Endothelial cell of umbilical vein (primary cell): Measurements from ENCODE around the gene LTBP1. TPM values are rescaled to one million over a fixed set of nuclear protein-coding genes. Genes with fewer than 3 reads are reported as not detected.

Source experiments
- BruUV-seq: library from RNA; stranded (reverse); fragments of 400-500 nt; replicated peaks from 2 replicates; lab custom pipeline; 2021; lab: Mats Ljungman, UMichigan
- CTCF ChIA-PET: fragments of 300-600, 350-600 bp; sonication (Branson Sonifier 250); formaldehyde crosslinking; loops from one replicate; lab custom pipeline; 2021; ENCODE audit warnings: antibody characterized with exemption, inconsistent platforms; lab: Charles Lee
- POLR2A ChIA-PET: fragments of 300-600, 350-600 bp; sonication (Branson Sonifier 250); formaldehyde crosslinking; loops from one replicate; lab custom pipeline; 2021; ENCODE audit warnings: antibody characterized with exemption, inconsistent platforms; lab: Charles Lee
- DNase-seq: peaks from one replicate; pipeline ENCODE4 v3.0.0-alpha.2; 2011; ENCODE audit warnings: low read depth, low spot score
- FAIRE-seq: peaks from 2 replicates; lab custom pipeline; 2011; peaks lifted over from hg19 to GRCh38; lab: Jason Lieb, UNC
- H2AFZ ChIP-seq: 2 replicates; pipeline ENCODE4 v1.6.0; 2012; ENCODE audit warnings: low read depth, low read length, control low read depth, inconsistent platforms
- H3K27ac ChIP-seq: 2 replicates; pipeline ENCODE4 v1.5.1; 2011; ENCODE audit warnings: low read depth, mild to moderate bottlenecking, control low read depth, low read length, moderate library complexity; ENCODE audit not compliant: insufficient read depth
- H3K27me3 ChIP-seq, 2 experiments: 2 replicates each; pipeline versions ENCODE4 v1.6.0 to v1.6.1; 2011; ENCODE audit warnings: low read length in 2 of 2, mixed read lengths in 1 of 2; ENCODE audit not compliant: control insufficient read depth in 2 of 2, insufficient read depth in 2 of 2
- H3K36me3 ChIP-seq, 2 experiments: 2 replicates in 1 of 2; 3 replicates in 1 of 2; pipeline ENCODE4 v1.5.1; 2011; ENCODE audit warnings: low read length in 2 of 2, mild to moderate bottlenecking in 1 of 2, moderate library complexity in 1 of 2; ENCODE audit not compliant: control insufficient read depth in 2 of 2, insufficient read depth in 2 of 2; ENCODE audit errors: extremely low read depth in 1 of 2
- H3K4me1 ChIP-seq: 3 replicates; pipeline ENCODE4 v1.5.1; 2011; ENCODE audit warnings: mild to moderate bottlenecking, low read length; ENCODE audit not compliant: control insufficient read depth, insufficient read depth; ENCODE audit errors: extremely low read depth
- H3K4me2 ChIP-seq: 2 replicates; pipeline ENCODE4 v1.6.1; 2011; ENCODE audit warnings: low read length, control low read depth, mixed read lengths; ENCODE audit not compliant: insufficient read depth
- H3K4me3 ChIP-seq, 3 experiments: fragments of 200-600 bp in 1 of 3; sonication (generic), shearing (Covaris generic) in 1 of 3; replicated peaks in 1 of 3; 2 replicates each; pipeline ENCODE4 v1.5.1; 2011 to 2016; ENCODE audit warnings: control low read depth in 3 of 3, low read length in 3 of 3, mild to moderate bottlenecking in 2 of 3, inconsistent platforms in 1 of 3, low read depth in 1 of 3, moderate library complexity in 1 of 3; ENCODE audit not compliant: insufficient read depth in 1 of 3
- H3K79me2 ChIP-seq: 2 replicates; pipeline ENCODE4 v1.6.0; 2012; ENCODE audit warnings: low read length, inconsistent platforms; ENCODE audit not compliant: control insufficient read depth, insufficient read depth
- H3K9ac ChIP-seq: replicated peaks from 2 replicates; pipeline ENCODE3; 2011; ENCODE audit warnings: low read length, control low read depth; ENCODE audit not compliant: insufficient read depth; ENCODE audit errors: extremely low read depth
- H3K9me1 ChIP-seq: replicated peaks from 3 replicates; pipeline ENCODE4 v1.6.0; 2011; ENCODE audit warnings: mild to moderate bottlenecking, low read length; ENCODE audit not compliant: control insufficient read depth, insufficient read depth; ENCODE audit errors: extremely low read depth
- H3K9me3 ChIP-seq: replicated peaks from 2 replicates; pipeline ENCODE4 v1.5.1; 2012; ENCODE audit warnings: low read length, inconsistent platforms; ENCODE audit not compliant: control insufficient read depth, insufficient read depth
- H4K20me1 ChIP-seq: replicated peaks from 2 replicates; pipeline ENCODE3; 2011; ENCODE audit warnings: mild to moderate bottlenecking, low read length; ENCODE audit not compliant: control insufficient read depth, insufficient read depth; ENCODE audit errors: extremely low read depth
- CTCF ChIP-seq, 2 donors: IDR thresholded peaks; 1 replicate in 1 of 2; 2 replicates in 1 of 2; pipeline ENCODE4 v1.5.1; 2011; ENCODE audit warnings: low read length in 2 of 2, mild to moderate bottlenecking in 2 of 2, moderate library complexity in 2 of 2, control low read depth in 1 of 2, inconsistent platforms in 1 of 2, low read depth in 1 of 2; ENCODE audit not compliant: insufficient read depth in 1 of 2; ENCODE audit errors: extremely low read depth in 1 of 2
- EZH2 ChIP-seq: IDR thresholded peaks from 2 replicates; pipeline ENCODE4 v1.6.1; 2012; ENCODE audit warnings: borderline replicate concordance, low read depth, mild to moderate bottlenecking, moderate library complexity, low read length, inconsistent platforms; ENCODE audit not compliant: severe bottlenecking
- FOS ChIP-seq: IDR thresholded peaks from 2 replicates; pipeline ENCODE4 v1.6.1; 2011; ENCODE audit warnings: mild to moderate bottlenecking, low read length, moderate library complexity, borderline replicate concordance; ENCODE audit not compliant: insufficient read depth
- GATA2 ChIP-seq: IDR thresholded peaks from 2 replicates; pipeline ENCODE4 v1.7.0; 2011; ENCODE audit warnings: low read depth, mild to moderate bottlenecking, moderate library complexity, mixed read lengths, low read length; ENCODE audit not compliant: insufficient read length, insufficient read depth
- JUN ChIP-seq: IDR thresholded peaks from 2 replicates; pipeline ENCODE4 v1.6.1; 2011; ENCODE audit warnings: borderline replicate concordance, low read depth; ENCODE audit not compliant: insufficient read length, insufficient read depth
- MAX ChIP-seq: IDR thresholded peaks from 2 replicates; pipeline ENCODE4 v1.6.1; 2011; ENCODE audit not compliant: insufficient read depth, insufficient read length
- MYC ChIP-seq: IDR thresholded peaks from one replicate; pipeline ENCODE4 v1.6.1; 2011; ENCODE audit warnings: mild to moderate bottlenecking, low read depth, low read length
- POLR2A ChIP-seq: IDR thresholded peaks from 2 replicates; pipeline ENCODE4 v1.6.1; 2012; ENCODE audit warnings: low read depth, mild to moderate bottlenecking, control low read depth, low read length
- POLR2AphosphoS5 ChIP-seq: IDR thresholded peaks from 2 replicates; pipeline ENCODE4 v1.6.1; 2012; ENCODE audit warnings: low read depth, mild to moderate bottlenecking, control low read depth, low read length, moderate library complexity; ENCODE audit not compliant: insufficient read depth
- dilution Hi-C: fragments of 300-500 bp; cut with MboI; formaldehyde crosslinking; loops from one replicate; pipeline ENCODE4 v1.15.0; 2019; ENCODE audit warnings: low sequenced_read_pairs; ENCODE audit not compliant: extremely low pct_ligation_motif_present
- intact Hi-C: fragments of 100-400 bp; cut with micrococcal nuclease; formaldehyde crosslinking; loops from one replicate; pipeline ENCODE4 v1.10.0; 2022
- polyA plus RNA-seq, 4 experiments: library from polyadenylated mRNA; depleted of rRNA in 3 of 4; stranded (reverse) in 3 of 4; unstranded in 1 of 4; fragments of >200 nt; gene quantifications; 2 replicates each; pipeline versions ENCODE4 v1.2.1 to v1.2.3, GENCODE V29; 2011 to 2012; ENCODE audit warnings: missing spikeins in 1 of 4
- total RNA-seq: library from RNA; stranded (reverse); gene quantifications from 2 replicates; pipeline ENCODE4 v1.2.3, GENCODE V29; 2021

LTBP1 gene
- total and polyA plus RNA-seq, 2 donors (not counting 3 experiments of a cell fraction or from before 2014, with no cell fraction given) = 57.4 to 68.2 TPM

GRCh38 chr2:33126958-33127357 lies 180.2 kb downstream of the LTBP1 start:
- no peaks in the 10 kb centered on the region for H3K9me1 ChIP-seq
- POLR2A ChIA-PET = no interaction called here
- H3K9me3 ChIP-seq = no peaks in the 10 kb centered on the region
- BruUV-seq = no TSS peak
- no peaks in the 10 kb centered on the region for H3K79me2 ChIP-seq
- H3K4me2 ChIP-seq = no peak overlapping the region
- H3K4me1 ChIP-seq = no peaks in the 10 kb centered on the region
- dilution Hi-C loops = no loop called here
- H3K36me3 ChIP-seq = no peaks in the 10 kb centered on the region
- H3K9ac ChIP-seq = no peak overlapping the region
- no peak overlapping the region for H2AFZ ChIP-seq
- CTCF ChIA-PET = no interaction called here
- no peak for DNase-seq
- H3K27me3 ChIP-seq = no peaks in the 10 kb centered on the region
- no peak overlapping the region for H3K4me3 ChIP-seq
- FAIRE-seq = no peak
- no peak overlapping the region for H3K27ac ChIP-seq
- TF ChIP-seq CTCF (IDR thresholded peaks at IDR 0.05; ENCODE audit: extremely low read depth in 1 of 2, insufficient read depth in 1 of 2, low read depth in 1 of 2, low read length in 2 of 2) = no peak
- TF ChIP-seq POLR2A = no peak
- TF ChIP-seq POLR2AphosphoS5 = no peak
- no peak for TF ChIP-seq EZH2
- no peak for TF ChIP-seq JUN
- no peak for TF ChIP-seq GATA2
- TF ChIP-seq FOS = no peak
- TF ChIP-seq MAX = no peak
- TF ChIP-seq MYC = no peak
- intact Hi-C loops = no loop called here
- no peaks in the 10 kb centered on the region for H4K20me1 ChIP-seq
